H9 (cell line): ENCODE data around the gene ANTXRL. TPM values are rescaled to one million over a fixed set of nuclear protein-coding genes. Genes with fewer than 3 reads are reported as not detected.

Experiments used
- DNase-seq: peaks from one replicate; pipeline ENCODE4 v3.0.0-alpha.2; 2017
- H2AFZ ChIP-seq: one replicate; pipeline ENCODE4 v1.6.1; 2013; ENCODE audit warnings: mild to moderate bottlenecking, low read length, control low read depth, moderate library complexity
- H2AK5ac ChIP-seq: 2 replicates; pipeline ENCODE4 v1.6.1; 2013; ENCODE audit warnings: low read length, control low read depth, mixed read lengths; ENCODE audit not compliant: insufficient read length
- H2BK120ac ChIP-seq: one replicate; pipeline ENCODE4 v1.6.1; 2013; ENCODE audit warnings: low read depth, mild to moderate bottlenecking, low read length, control low read depth, inconsistent platforms; ENCODE audit not compliant: poor library complexity, severe bottlenecking
- H2BK12ac ChIP-seq: 2 replicates; pipeline ENCODE4 v1.6.1; 2013; ENCODE audit warnings: low read length, control low read depth, mixed read lengths, low read depth; ENCODE audit not compliant: insufficient read length
- H2BK15ac ChIP-seq: 2 replicates; pipeline ENCODE4 v1.6.1; 2013; ENCODE audit warnings: low read depth, low read length, control low read depth
- H2BK20ac ChIP-seq: one replicate; pipeline ENCODE4 v1.6.1; 2013; ENCODE audit warnings: low read depth, mild to moderate bottlenecking, low read length, control low read depth, inconsistent platforms; ENCODE audit not compliant: poor library complexity, severe bottlenecking
- H2BK5ac ChIP-seq: 2 replicates; pipeline ENCODE4 v1.6.1; 2013; ENCODE audit warnings: low read length, control low read depth, mixed read lengths; ENCODE audit not compliant: insufficient read length
- H3K14ac ChIP-seq: 2 replicates; pipeline ENCODE4 v1.6.1; 2013; ENCODE audit warnings: low read length, control low read depth; ENCODE audit not compliant: insufficient read depth
- H3K18ac ChIP-seq: 2 replicates; pipeline ENCODE4 v1.6.1; 2013; ENCODE audit warnings: low read depth, mild to moderate bottlenecking, mixed read lengths, low read length, control low read depth; ENCODE audit not compliant: insufficient read length
- H3K23ac ChIP-seq: 2 replicates; pipeline ENCODE4 v1.6.1; 2013; ENCODE audit warnings: low read length, control low read depth, mixed read lengths, low read depth; ENCODE audit not compliant: insufficient read length
- H3K23me2 ChIP-seq: 2 replicates; pipeline ENCODE4 v1.6.1; 2013; ENCODE audit warnings: low read depth, mild to moderate bottlenecking, mixed read lengths, low read length, control low read depth; ENCODE audit not compliant: insufficient read length, poor library complexity, severe bottlenecking
- H3K27ac ChIP-seq: 2 replicates; pipeline ENCODE4 v1.5.1; 2013; ENCODE audit warnings: low read length, control low read depth, mixed read lengths, low read depth; ENCODE audit not compliant: insufficient read length
- H3K27me3 ChIP-seq: 2 replicates; pipeline ENCODE4 v1.6.1; 2013; ENCODE audit warnings: low read length, control low read depth, inconsistent platforms; ENCODE audit not compliant: insufficient read depth
- H3K4ac ChIP-seq: 2 replicates; pipeline ENCODE4 v1.6.1; 2013; ENCODE audit warnings: low read depth, mild to moderate bottlenecking, control low read depth, inconsistent platforms, low read length, moderate library complexity
- H3K4me1 ChIP-seq: 2 replicates; pipeline ENCODE4 v1.6.1; 2013; ENCODE audit warnings: low read length, control low read depth, inconsistent platforms; ENCODE audit not compliant: insufficient read depth
- H3K4me2 ChIP-seq: 2 replicates; pipeline ENCODE4 v1.6.1; 2013; ENCODE audit warnings: low read length, control low read depth, mixed read lengths; ENCODE audit not compliant: insufficient read length, insufficient read depth
- H3K56ac ChIP-seq: 2 replicates; pipeline ENCODE4 v1.6.1; 2013; ENCODE audit warnings: low read depth, mild to moderate bottlenecking, mixed read lengths, low read length, control low read depth; ENCODE audit not compliant: insufficient read length
- H3K79me1 ChIP-seq: 2 replicates; pipeline ENCODE4 v1.6.1; 2013; ENCODE audit warnings: low read depth, mild to moderate bottlenecking, moderate library complexity, low read length, control low read depth, inconsistent platforms; ENCODE audit not compliant: insufficient read depth, poor library complexity, severe bottlenecking
- H3K79me2 ChIP-seq: 2 replicates; pipeline ENCODE4 v1.6.1; 2013; ENCODE audit warnings: low read length, control low read depth, inconsistent platforms; ENCODE audit not compliant: insufficient read depth
- H3K9ac ChIP-seq: 2 replicates; pipeline ENCODE4 v1.6.1; 2013; ENCODE audit warnings: low read length, control low read depth, mixed read lengths; ENCODE audit not compliant: insufficient read length; ENCODE audit errors: extremely low read depth
- H3K9me3 ChIP-seq: one replicate; pipeline ENCODE4 v1.6.1; 2013; ENCODE audit warnings: low read depth, low read length, inconsistent platforms; ENCODE audit not compliant: control insufficient read depth
- H3T11ph ChIP-seq: one replicate; pipeline ENCODE4 v1.6.1; 2013; ENCODE audit warnings: mild to moderate bottlenecking, low read length, control low read depth, inconsistent platforms
- H4K20me1 ChIP-seq: one replicate; pipeline ENCODE4 v1.6.1; 2013; ENCODE audit not compliant: control insufficient read depth, insufficient read length, insufficient read depth
- H4K5ac ChIP-seq: 2 replicates; pipeline ENCODE4 v1.6.1; 2013; ENCODE audit warnings: low read depth, mild to moderate bottlenecking, mixed read lengths, low read length, control low read depth; ENCODE audit not compliant: insufficient read length
- H4K8ac ChIP-seq: replicated peaks from 2 replicates; pipeline ENCODE4 v1.6.1; 2013; ENCODE audit warnings: low read length, control low read depth, mixed read lengths, low read depth; ENCODE audit not compliant: insufficient read length
- H4K91ac ChIP-seq: 2 replicates; pipeline ENCODE4 v1.6.1; 2013; ENCODE audit warnings: low read depth, mild to moderate bottlenecking, moderate library complexity, mixed read lengths, low read length, control low read depth; ENCODE audit not compliant: insufficient read length
- H3K27ac Mint-ChIP-seq, 3 experiments: 2 replicates in 2 of 3; 3 replicates in 1 of 3; pipeline ENCODE4 v1.8.0; 2020 to 2021; ENCODE audit warnings: mixed read lengths in 3 of 3, mild to moderate bottlenecking in 1 of 3, moderate library complexity in 1 of 3
- H3K27me3 Mint-ChIP-seq: 2 replicates; pipeline ENCODE4 v1.8.0; 2021; ENCODE audit warnings: low read depth, mild to moderate bottlenecking, moderate library complexity, mixed read lengths
- H3K36me3 Mint-ChIP-seq, 3 experiments: 2 replicates in 2 of 3; 3 replicates in 1 of 3; pipeline ENCODE4 v1.8.0; 2020 to 2021; ENCODE audit warnings: low read depth in 3 of 3, mixed read lengths in 3 of 3; ENCODE audit not compliant: insufficient read depth in 1 of 3
- H3K4me1 Mint-ChIP-seq, 2 experiments: 2 replicates each; pipeline ENCODE4 v1.8.0; 2020; ENCODE audit warnings: mixed read lengths in 2 of 2
- H3K4me3 Mint-ChIP-seq, 2 experiments: 2 replicates in 1 of 2; 3 replicates in 1 of 2; pipeline ENCODE4 v1.8.0; 2020 to 2021; ENCODE audit warnings: mild to moderate bottlenecking in 2 of 2, mixed read lengths in 2 of 2, moderate library complexity in 1 of 2
- H3K9me3 Mint-ChIP-seq, 2 experiments: 2 replicates in 1 of 2; 3 replicates in 1 of 2; pipeline ENCODE4 v1.8.0; 2020; ENCODE audit warnings: mild to moderate bottlenecking in 2 of 2, mixed read lengths in 2 of 2, moderate library complexity in 1 of 2
- WGBS: extraction: QIAGEN DNeasy Blood & Tissue Kit; methylation state at CpG from one replicate; pipeline ENCODE4 v1.1.7; 2013; ENCODE audit warnings: missing lambda C conversion rate, low lambda C conversion rate, mixed read lengths; ENCODE audit not compliant: insufficient read length; ENCODE audit errors: extremely low coverage; 5-methylcytosine and 5-hydroxymethylcytosine counted together
- total RNA-seq: library from RNA; stranded (reverse); gene quantifications from 2 replicates; pipeline ENCODE4 v1.2.1, GENCODE V29; 2021
- TF ChIP-seq, protein P1 (sequence below): fragments of 200-600 bp; sonication (generic); conservative IDR thresholded peaks from 3 replicates; pipeline ENCODE4 v1.8.0; 2021; ENCODE audit warnings: antibody characterized with exemption, mild to moderate bottlenecking

Gene ANTXRL
- total RNA-seq, 1 experiment from 2014 or later = not detected

DNA sequence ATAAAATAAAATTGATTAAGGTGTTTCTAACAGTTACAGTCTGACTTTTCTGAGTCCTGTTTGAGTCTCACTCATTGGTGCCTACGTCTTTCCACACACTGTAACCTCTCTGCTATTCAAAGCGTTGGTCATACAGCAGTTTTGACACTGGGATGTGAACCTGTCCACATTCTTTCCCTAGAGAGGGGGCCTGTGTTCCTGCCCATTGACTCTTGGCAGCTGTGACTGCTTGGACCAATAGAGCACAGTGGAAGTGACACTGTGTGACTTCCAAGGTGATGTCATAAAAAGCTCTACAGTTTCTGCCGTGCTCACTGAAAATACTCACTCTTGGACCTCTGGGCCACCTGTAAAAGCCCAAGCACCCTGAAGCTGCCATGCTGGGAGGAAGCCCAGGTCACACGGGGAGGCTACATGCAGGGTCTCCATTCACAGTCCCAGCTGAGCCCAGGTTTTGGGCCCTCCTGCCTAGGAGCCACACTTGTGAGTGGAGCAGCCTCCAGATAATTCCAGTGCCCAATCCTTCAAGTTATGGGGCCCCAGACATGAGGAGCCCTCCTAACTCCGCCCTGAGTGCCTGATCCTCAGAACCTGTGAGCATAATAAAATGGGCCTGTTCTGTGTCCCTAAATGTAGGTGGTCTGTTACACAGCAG, 704 bp upstream of the ANTXRL start:
- Histone ChIP-seq H2AFZ (no peak overlapping the region), H3K18ac (no peak overlapping the region), H3K23me2 (peaks cover 2% of the 10 kb centered on the region), H3K79me1 (no peaks in the 10 kb centered on the region), H3K79me2 (no peaks in the 10 kb centered on the region), H3K14ac (no peak overlapping the region), H3K23ac (no peak overlapping the region), H2BK15ac (no peak overlapping the region), H3K27me3 (peaks cover 11% of the 10 kb centered on the region; the same call in 1 of the 2 replicates), H2BK20ac (no peak overlapping the region), H2BK120ac (no peak overlapping the region), H4K91ac (no peak overlapping the region), H3K9me3 (no peaks in the 10 kb centered on the region), H3T11ph (no peak overlapping the region), H3K4me2 (no peak overlapping the region), H3K4me1 (0 out of 2 replicates have a peak, but pooled peaks cover 2% of the 10 kb centered on the region), H2AK5ac (no peak overlapping the region), H4K20me1 (no peaks in the 10 kb centered on the region), H3K56ac (no peak overlapping the region), H2BK12ac (no peak overlapping the region), H3K9ac (no peak overlapping the region), H3K4ac (no peak overlapping the region), H4K8ac (no peak overlapping the region), H2BK5ac (no peak overlapping the region), H3K27ac (no peak overlapping the region), H4K5ac (no peak overlapping the region)
- Mint-ChIP-seq H3K27me3 (peaks cover 51% of the 10 kb centered on the region), H3K9me3 (no peaks in the 10 kb centered on the region), H3K27ac (no peak overlapping the region), H3K36me3 (no peaks in the 10 kb centered on the region), H3K4me1 (peaks cover 29 to 30% of the 10 kb centered on the region in 2 experiments), H3K4me3 (no peak overlapping the region)
- WGBS = no CpG with 5 or more reads among the region's 5 CpGs
- no peak for DNase-seq
- TF ChIP-seq, protein P1, sequence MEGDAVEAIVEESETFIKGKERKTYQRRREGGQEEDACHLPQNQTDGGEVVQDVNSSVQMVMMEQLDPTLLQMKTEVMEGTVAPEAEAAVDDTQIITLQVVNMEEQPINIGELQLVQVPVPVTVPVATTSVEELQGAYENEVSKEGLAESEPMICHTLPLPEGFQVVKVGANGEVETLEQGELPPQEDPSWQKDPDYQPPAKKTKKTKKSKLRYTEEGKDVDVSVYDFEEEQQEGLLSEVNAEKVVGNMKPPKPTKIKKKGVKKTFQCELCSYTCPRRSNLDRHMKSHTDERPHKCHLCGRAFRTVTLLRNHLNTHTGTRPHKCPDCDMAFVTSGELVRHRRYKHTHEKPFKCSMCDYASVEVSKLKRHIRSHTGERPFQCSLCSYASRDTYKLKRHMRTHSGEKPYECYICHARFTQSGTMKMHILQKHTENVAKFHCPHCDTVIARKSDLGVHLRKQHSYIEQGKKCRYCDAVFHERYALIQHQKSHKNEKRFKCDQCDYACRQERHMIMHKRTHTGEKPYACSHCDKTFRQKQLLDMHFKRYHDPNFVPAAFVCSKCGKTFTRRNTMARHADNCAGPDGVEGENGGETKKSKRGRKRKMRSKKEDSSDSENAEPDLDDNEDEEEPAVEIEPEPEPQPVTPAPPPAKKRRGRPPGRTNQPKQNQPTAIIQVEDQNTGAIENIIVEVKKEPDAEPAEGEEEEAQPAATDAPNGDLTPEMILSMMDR = no peak
